SKM-1 treated with dmso at 0.1 percent for 144 hours (cell line): ENCODE results near the gene DUSP2.

ENCODE experiments used
- DNase-seq: peaks from one replicate; lab custom pipeline; 2025; ENCODE audit not compliant: unreplicated experiment; lab: John Stamatoyannopoulos, UW

The DUSP2 gene

GRCh38 chr2:96103187-96103601 lies 42.0 kb downstream of the DUSP2 start:
- no peak for DNase-seq

DNA sequence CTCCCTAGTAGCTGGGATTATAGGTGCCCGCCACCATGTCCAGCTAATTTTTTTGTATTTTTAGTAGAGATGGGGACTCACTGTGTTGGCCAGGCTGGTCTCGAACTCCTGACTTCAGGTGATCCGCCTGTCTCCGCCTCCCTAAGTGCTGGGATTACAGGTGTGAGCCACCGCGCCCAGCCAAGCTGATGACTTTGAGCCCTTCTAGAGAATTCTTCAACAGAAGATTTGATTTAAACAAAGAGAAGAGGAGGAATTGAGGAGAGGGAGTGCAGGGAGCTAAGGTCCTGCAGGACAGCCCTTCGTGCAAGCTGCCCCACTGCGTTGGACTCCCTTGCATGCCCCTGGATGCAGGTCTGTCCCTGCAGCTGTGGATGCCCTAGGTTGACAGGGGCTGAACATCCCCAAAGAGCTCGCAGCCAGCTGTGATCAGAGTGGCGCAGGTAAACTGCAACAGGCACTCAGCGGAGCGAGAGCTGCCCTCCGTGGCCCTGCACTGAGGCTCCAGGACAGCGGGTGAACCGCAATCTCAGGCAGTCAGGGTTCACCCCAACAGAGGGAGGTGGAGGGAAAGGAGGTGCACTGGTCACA lies 42.5 kb downstream of the DUSP2 start:
- DNase-seq, result no peak

DNA sequence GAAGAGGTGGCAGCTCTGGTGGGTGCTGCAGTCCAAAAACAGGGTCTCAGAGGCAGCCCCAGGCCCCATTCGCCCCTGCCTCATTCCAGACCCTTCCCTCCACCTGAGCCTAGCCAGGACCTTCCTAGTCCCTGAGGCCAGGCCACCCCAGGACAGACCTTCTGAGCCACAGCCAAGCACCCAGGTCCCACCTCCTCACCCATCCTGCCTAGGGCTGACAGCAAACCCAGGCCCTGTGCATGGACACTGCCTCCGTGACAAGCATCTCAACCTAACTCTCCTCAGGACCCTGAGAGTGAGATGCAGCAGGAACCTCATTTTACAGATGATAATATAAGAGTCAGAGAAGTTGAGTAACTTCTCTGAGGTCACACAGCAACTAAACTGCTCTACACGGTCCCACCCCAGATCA lies 44.3 kb downstream of the DUSP2 start:
- DNase-seq, result no peak

DNA sequence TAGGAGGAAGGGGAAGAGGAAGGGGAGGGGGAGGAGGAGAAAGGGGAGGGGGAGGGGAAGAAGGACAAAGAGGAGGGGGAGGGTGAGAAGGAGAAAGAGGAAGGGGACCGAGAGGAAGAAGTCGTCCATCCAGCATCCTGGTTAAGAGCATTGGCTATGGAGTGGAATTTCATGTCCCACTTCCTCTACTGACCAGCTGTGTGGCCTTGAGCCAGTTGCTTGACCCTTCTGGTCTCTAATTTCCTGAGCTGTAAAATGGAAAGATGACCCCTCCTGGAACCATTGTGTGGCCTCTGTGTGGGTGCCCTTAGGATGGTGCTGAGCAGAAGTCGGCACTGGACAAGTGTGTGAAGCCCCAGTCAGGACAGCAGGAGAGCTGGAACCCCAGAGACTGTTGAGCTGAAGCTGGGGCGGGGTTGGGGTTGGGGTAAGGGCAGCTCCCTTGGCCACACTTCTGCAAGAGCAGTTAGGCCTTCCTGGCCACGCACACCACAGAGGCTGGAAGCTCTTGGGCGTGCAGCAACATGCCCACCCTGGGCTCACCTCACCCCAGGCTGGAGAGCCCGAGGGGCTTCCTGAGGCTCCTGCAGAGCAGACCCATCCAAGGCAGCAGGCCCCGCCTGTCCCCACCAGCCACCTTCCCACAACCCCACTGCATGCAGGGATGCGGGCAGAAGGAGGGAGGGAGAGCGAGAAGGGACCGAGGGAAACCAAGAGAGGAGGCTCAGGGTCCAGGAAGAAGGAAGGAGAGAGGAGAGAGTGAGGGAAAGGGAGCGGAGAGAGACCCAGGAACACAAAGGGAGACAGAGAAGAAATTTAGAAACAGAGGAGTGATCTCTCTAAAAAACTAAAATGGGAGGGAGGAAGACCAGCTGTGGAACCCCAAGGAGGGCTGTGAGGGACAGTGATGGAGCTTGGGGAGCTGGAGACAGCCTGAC lies 45.1 kb downstream of the DUSP2 start:
- peak; percentile 43 for DNase-seq

DNA sequence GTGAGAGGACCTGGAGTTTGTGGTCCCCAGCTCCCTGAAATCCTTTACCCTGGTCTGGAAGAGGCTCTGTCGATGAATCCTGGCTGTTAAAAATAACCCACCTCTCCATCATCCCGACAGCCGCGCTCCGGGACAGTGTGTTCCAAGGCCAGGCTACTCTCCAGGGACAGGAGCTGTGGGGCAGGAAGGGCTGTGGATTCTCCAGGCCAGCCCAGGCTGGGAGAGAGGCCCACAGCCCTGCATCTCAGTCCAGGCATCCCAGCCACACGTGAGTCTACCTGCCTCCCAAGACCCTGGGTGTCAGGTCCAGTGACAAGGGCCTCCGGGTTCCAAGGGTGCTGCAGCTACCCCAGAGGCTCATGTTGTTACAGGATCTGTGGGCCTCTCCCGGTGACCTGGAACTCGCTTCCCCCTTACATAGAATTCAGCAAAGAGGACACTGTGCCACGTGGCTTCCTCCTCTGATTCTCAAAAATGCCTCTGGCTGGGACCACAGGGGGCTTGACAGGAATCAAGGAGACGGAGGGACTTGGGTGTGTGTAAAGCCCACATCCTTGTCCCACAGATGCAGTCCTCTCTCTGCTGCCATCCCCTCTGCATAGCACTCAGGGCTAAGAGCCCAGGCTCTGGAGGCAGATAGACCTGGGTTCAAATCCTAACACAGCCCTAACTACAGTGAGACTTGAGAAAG lies 46.2 kb downstream of the DUSP2 start:
- no peak for DNase-seq

DNA sequence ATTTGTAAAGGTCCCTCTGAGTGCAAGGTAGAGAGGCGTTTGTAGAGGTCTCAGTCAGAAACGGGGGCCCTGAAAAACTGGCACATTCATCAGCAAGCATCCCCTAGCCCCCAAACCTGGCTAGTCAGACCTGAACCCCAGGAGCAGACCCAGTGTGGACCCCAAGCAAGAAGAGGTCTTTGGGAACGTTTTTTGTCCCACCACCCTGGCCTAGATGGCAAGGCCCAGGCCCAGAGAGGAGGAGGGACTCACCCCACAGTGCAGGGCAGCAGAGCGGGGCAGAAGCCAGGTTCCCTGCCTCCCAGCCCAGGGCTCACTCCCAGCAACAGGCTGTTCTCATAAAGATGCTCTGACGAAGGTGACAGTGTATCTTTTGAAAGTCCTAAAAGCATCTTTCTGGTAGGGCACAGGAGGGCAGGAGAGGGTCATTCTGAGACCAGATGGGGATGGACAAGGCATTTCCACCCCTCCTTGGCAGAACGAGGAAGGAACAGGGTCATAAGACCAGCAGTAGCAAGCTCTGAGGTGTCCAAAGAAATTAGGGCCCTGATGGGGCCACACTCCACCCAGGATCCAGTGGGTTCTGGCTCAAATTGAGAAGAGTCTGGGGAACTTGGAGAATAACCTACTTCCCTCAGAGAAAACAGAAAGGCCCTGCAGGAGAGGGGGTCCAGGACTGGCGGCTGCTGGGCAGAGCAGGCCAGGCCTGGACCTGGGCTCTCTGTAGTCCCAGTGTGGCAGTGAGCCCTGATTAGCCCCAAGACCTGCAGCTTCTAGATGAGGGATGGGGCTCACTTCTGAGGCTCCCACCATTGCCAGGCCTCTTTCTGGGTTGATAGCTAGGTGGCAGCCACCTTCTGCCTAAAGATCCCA lies 47.1 kb downstream of the DUSP2 start:
- no peak for DNase-seq

DNA sequence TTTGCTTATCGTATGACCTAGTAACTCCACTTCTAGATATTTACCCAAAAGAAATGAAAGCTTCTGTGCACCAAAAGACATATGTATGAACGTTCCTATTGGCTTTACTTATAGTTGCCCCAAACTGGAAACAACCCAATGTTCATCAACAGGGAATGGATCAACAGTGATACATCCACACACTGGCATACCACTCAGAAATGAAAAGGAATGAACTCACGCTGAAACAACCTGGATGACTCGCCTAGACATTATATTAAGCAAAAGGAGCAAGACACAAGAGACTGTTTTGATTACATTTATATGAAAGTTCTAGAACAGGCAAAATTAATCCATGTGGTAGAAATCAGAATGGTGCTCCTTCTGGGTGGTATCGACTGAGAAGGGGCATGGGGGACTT lies 47.8 kb downstream of the DUSP2 start:
- no peak for DNase-seq

GRCh38 chr2:96095116-96095636 lies 50.1 kb downstream of the DUSP2 start:
- DNase-seq, result no peak

DNA sequence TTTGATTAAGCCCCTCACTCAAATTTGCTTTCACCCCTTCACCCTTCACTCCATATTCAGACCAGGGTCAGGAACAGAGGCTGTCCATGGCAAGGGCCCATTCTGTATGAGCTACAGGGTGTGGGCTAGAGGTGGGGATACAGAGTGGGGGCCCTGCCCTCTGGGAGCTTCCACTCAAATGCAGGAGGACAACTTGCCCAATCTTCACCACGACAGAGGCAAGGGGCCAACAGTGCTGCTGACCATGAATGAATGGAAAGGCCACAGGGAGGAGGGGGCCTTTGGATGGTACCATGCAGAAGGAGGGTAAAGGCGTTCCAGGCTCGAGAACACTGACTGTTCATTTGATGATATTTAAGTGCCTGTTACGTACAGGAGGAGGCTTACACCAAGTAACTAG lies 51.7 kb downstream of the DUSP2 start:
- no peak for DNase-seq
